ENCODE results near the gene FER1L5. TPM values are rescaled to one million over a fixed set of nuclear protein-coding genes. Genes with fewer than 3 reads are reported as not detected.

Gene FER1L5
- total RNA-seq, 1 experiment from 2014 or later, result 0.09 TPM

- POLR2A ChIA-PET (ENCODE audit: unreplicated experiment), result interaction anchor here (0.6 kb wide), 1 partner anchor 857 kb away, joined by 3 read pairs; no protein-coding TSS in a partner anchor
- Histone ChIP-seq H3K9me2 (ENCODE audit: insufficient read depth) (no peaks in the 10 kb centered on the region), H2AFZ (no peak overlapping the region), H3K36me3 (ENCODE audit: low read depth) (no peaks in the 10 kb centered on the region), H3K4me1 (replicated peaks; ENCODE audit: insufficient read depth) (no peaks in the 10 kb centered on the region), H3F3A (ENCODE audit: insufficient read depth, low read depth) (no peaks in the 10 kb centered on the region), H3K27ac (no peak overlapping the region), H3K4me2 (no peak overlapping the region), H3K9me3 (ENCODE audit: insufficient read depth, low read depth) (no peaks in the 10 kb centered on the region), H3K4me3 (no peak overlapping the region), H3K27me3 (ENCODE audit: insufficient read depth, low read depth) (no peaks in the 10 kb centered on the region), H3K79me2 (ENCODE audit: low read depth) (no peaks in the 10 kb centered on the region), H4K20me1 (ENCODE audit: insufficient read depth) (no peaks in the 10 kb centered on the region)
- no peak for DNase-seq
- intact Hi-C loops (cut with micrococcal nuclease; ENCODE audit: unreplicated experiment), result no loop called here
- no peak for TF ChIP-seq CTCF (conservative IDR thresholded peaks at IDR 0.05)
- TF ChIP-seq EZH2 (IDR thresholded peaks at IDR 0.05; ENCODE audit: low read depth), result no peak
- CTCF ChIA-PET, result interaction anchor here (0.6 kb wide), 1 partner anchor 403 kb away, joined by 4 read pairs; no protein-coding TSS in a partner anchor
- BruUV-seq (replicated peaks), result no TSS peak
Measured at GRCh38 chr2:96693286-96694200, 51.0 kb downstream of the FER1L5 start.

- Histone ChIP-seq H3K27me3 (ENCODE audit: insufficient read depth, low read depth) (no peaks in the 10 kb centered on the region), H4K20me1 (ENCODE audit: insufficient read depth) (no peaks in the 10 kb centered on the region), H3K4me3 (no peak overlapping the region), H3K36me3 (ENCODE audit: low read depth) (no peaks in the 10 kb centered on the region), H3K9me2 (ENCODE audit: insufficient read depth) (no peaks in the 10 kb centered on the region), H3K4me2 (no peak overlapping the region), H2AFZ (no peak overlapping the region), H3K79me2 (ENCODE audit: low read depth) (no peaks in the 10 kb centered on the region), H3K9me3 (ENCODE audit: insufficient read depth, low read depth) (no peaks in the 10 kb centered on the region), H3F3A (ENCODE audit: insufficient read depth, low read depth) (no peaks in the 10 kb centered on the region), H3K27ac (no peak overlapping the region), H3K4me1 (replicated peaks; ENCODE audit: insufficient read depth) (no peaks in the 10 kb centered on the region)
- POLR2A ChIA-PET (ENCODE audit: unreplicated experiment), result no interaction called here
- intact Hi-C loops (cut with micrococcal nuclease; ENCODE audit: unreplicated experiment), result no loop called here
- no TSS peak for BruUV-seq (replicated peaks)
- CTCF ChIA-PET, result no interaction called here
- TF ChIP-seq EZH2 (IDR thresholded peaks at IDR 0.05; ENCODE audit: low read depth) (no peak), CTCF (conservative IDR thresholded peaks at IDR 0.05) (no peak)
- DNase-seq, result no peak
Measured at GRCh38 chr2:96694279-96694678, 51.7 kb downstream of the FER1L5 start.

GRCh38 chr2:96694816-96695455 lies 52.4 kb downstream of the FER1L5 start:
- TF ChIP-seq CTCF (conservative IDR thresholded peaks at IDR 0.05) (no peak), EZH2 (IDR thresholded peaks at IDR 0.05; ENCODE audit: low read depth) (no peak)
- H3K27ac ChIP-seq, result no peak overlapping the region
- POLR2A ChIA-PET (ENCODE audit: unreplicated experiment), result no interaction called here
- no peak for DNase-seq
- H3K4me1 ChIP-seq (replicated peaks; ENCODE audit: insufficient read depth), result no peaks in the 10 kb centered on the region
- no peaks in the 10 kb centered on the region for H3K79me2 ChIP-seq (ENCODE audit: low read depth)
- H3K36me3 ChIP-seq (ENCODE audit: low read depth), result no peaks in the 10 kb centered on the region
- intact Hi-C loops (cut with micrococcal nuclease; ENCODE audit: unreplicated experiment), result no loop called here
- no peak overlapping the region for H3K4me3 ChIP-seq
- no peak overlapping the region for H2AFZ ChIP-seq
- CTCF ChIA-PET, result no interaction called here
- no peaks in the 10 kb centered on the region for H3K27me3 ChIP-seq (ENCODE audit: insufficient read depth, low read depth)
- no TSS peak for BruUV-seq (replicated peaks)
- H3K9me3 ChIP-seq (ENCODE audit: insufficient read depth, low read depth), result no peaks in the 10 kb centered on the region
- no peaks in the 10 kb centered on the region for H4K20me1 ChIP-seq (ENCODE audit: insufficient read depth)
- H3F3A ChIP-seq (ENCODE audit: insufficient read depth, low read depth), result no peaks in the 10 kb centered on the region
- no peak overlapping the region for H3K4me2 ChIP-seq
- no peaks in the 10 kb centered on the region for H3K9me2 ChIP-seq (ENCODE audit: insufficient read depth)

Measured in PC-9 (cell line).